SK-N-MC (cell line): ENCODE measurements around the gene NRXN3.

Source experiments
- EZH2 ChIP-seq: fragments of 200-600 bp; sonication (generic); IDR thresholded peaks from one replicate; pipeline ENCODE4 v1.6.1; 2017; ENCODE audit warnings: antibody characterized with exemption
- POLR2AphosphoS5 ChIP-seq: IDR thresholded peaks from 2 replicates; pipeline ENCODE4 v1.6.1; 2012; ENCODE audit warnings: mild to moderate bottlenecking, low read depth, low read length, borderline replicate concordance

DNA sequence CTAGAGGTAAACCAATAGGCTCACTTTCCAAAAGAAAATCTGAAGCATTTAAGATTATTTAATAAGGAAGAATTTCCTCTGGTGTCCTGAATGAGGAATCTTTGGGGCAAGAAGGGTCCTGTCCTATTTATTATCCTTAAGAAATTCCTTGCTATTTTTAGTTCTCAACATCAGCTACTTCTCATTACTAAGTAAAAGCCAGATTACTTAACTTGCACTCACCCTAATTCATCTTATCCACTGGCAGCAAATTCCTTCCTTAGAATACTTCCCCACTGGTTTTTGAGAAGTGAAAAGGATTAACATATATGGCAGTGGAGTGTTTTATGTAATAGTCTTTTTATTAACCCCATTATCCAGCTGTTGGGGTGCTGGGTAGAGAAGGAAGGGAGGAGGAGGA is 1273.4 kb downstream of the NRXN3 start:
- TF ChIP-seq POLR2AphosphoS5, result no peak
- TF ChIP-seq EZH2, result no peak
